ENCODE results near the gene CCDC8. TPM values are rescaled to one million over a fixed set of nuclear protein-coding genes. Genes with fewer than 3 reads are reported as not detected.

The CCDC8 gene
- total RNA-seq, 2 experiments from 2014 or later: not detected

DNA sequence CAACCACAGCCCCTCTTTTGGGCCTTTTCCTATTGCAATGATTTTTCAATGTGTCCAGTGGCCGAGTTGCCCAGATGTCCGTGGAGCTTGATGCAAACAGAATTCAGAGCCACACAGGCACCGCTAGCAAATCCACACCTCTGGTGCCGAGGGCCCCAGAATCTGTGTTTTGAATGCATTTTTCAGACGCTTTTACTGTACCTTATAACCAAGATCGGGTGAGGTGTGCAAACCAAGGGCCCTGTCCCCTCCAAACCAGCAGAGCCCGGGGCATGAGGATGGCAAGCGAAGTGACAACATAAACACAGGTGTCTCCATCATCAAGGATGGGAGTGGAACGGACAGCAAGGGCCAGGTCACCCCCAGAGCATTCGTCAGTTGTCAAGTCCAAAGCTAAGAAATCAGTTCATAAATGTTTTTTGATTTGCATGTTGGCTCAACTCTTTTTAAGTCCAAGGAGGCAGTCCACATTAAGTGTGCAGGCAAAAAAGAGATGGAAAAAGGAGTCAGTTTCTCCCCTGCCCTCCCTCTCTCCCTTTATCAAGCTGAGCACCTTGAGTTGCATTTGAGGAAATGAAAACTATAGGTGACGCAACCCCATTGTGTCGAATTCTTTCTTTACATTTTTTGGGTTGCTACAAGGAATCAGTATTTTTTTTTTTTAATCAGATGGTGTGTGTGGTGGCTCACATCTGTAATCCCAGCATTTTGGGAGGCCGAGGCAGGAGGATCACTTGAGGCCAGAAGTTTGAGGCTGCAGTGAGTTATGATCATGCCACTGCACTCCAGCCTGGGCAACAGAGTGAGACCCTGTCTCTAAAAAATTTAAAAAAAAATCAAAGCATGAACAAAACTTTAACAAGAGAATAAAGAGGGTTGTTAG is 2.9 kb downstream of the CCDC8 start:
- no peak for TF ChIP-seq CTCF (IDR thresholded peaks at IDR 0.05)
- ChIA-PET CTCF (no interaction called here), POLR2A (no interaction called here)
- Histone ChIP-seq H3K4me1 (ENCODE audit: insufficient read depth, low read length) (no peaks in the 10 kb centered on the region), H3K36me3 (ENCODE audit: insufficient read depth, low read length) (no peaks in the 10 kb centered on the region), H3K4me3 (ENCODE audit: low read length) (no peak overlapping the region), H3K27ac (ENCODE audit: low read depth in 1 of 2, low read length in 2 of 2) (no peak overlapping the region), H3K27me3 (ENCODE audit: control insufficient read depth in 1 of 2, insufficient read depth in 2 of 2, low read length in 2 of 2) (peaks cover 66 to 77% of the 10 kb centered on the region in 2 experiments), H3K9me3 (ENCODE audit: control insufficient read depth in 1 of 2, insufficient read depth in 1 of 2, low read length in 2 of 2) (peaks cover 0 to 39% of the 10 kb centered on the region in 2 experiments)
- Mint-ChIP-seq H3K9me3 (no peaks in the 10 kb centered on the region), H3K4me3 (no peak overlapping the region), H3K4me1 (ENCODE audit: low read depth) (peaks cover 9% of the 10 kb centered on the region), H3K27ac (no peak overlapping the region), H3K36me3 (ENCODE audit: low read depth) (no peaks in the 10 kb centered on the region), H3K27me3 (peaks cover 83% of the 10 kb centered on the region)
- no peak for ATAC-seq (ENCODE audit: poor library complexity)
- intact Hi-C loops (cut with DNase I, micrococcal nuclease): no loop called here
- no peak for DNase-seq

GRCh38 chr19:46409191-46409590 is 4.2 kb downstream of the CCDC8 start:
- no peak for ATAC-seq (ENCODE audit: poor library complexity)
- Mint-ChIP-seq H3K4me3 (no peak overlapping the region), H3K4me1 (ENCODE audit: low read depth) (peaks cover 16% of the 10 kb centered on the region), H3K27me3 (peaks cover 84% of the 10 kb centered on the region), H3K27ac (no peak overlapping the region), H3K36me3 (ENCODE audit: low read depth) (no peaks in the 10 kb centered on the region), H3K9me3 (no peaks in the 10 kb centered on the region)
- ChIA-PET POLR2A (no interaction called here), CTCF (no interaction called here)
- DNase-seq: no peak
- H3K27ac ChIP-seq (ENCODE audit: low read depth in 1 of 2, low read length in 2 of 2): no peak overlapping the region
- no peak for TF ChIP-seq CTCF (IDR thresholded peaks at IDR 0.05)
- H3K4me3 ChIP-seq (ENCODE audit: low read length): no peak overlapping the region
- peaks cover 68 to 79% of the 10 kb centered on the region in 2 experiments for H3K27me3 ChIP-seq (ENCODE audit: control insufficient read depth in 1 of 2, insufficient read depth in 2 of 2, low read length in 2 of 2)
- intact Hi-C loops (cut with DNase I, micrococcal nuclease): no loop called here
- H3K36me3 ChIP-seq (ENCODE audit: insufficient read depth, low read length): no peaks in the 10 kb centered on the region
- H3K9me3 ChIP-seq (ENCODE audit: control insufficient read depth in 1 of 2, insufficient read depth in 1 of 2, low read length in 2 of 2): peaks cover 0 to 39% of the 10 kb centered on the region in 2 experiments
- H3K4me1 ChIP-seq (ENCODE audit: insufficient read depth, low read length): peaks cover 9% of the 10 kb centered on the region

DNA sequence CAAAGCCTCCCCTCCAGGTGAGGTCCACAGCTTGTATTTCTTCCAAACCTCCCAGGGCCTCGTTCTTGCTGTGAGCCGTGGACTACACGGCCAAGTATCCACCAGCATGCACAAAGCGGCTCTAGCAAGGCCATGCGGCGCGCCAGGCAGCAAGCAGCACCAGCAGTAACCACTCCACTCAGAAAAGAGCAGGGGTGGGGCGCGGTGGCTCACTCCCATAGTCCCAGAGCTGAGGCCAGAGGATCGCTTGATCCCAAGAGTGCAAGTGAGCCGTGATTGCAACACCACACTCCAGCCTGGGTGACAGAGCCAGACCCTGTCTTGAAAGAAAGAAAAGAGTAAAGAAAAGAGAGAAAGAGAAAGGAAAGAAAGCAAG is 4.7 kb downstream of the CCDC8 start:
- ATAC-seq (ENCODE audit: poor library complexity) (no peak), DNase-seq (no peak)
- H3K27ac Mint-ChIP-seq: no peak overlapping the region
- H3K36me3 Mint-ChIP-seq (ENCODE audit: low read depth): no peaks in the 10 kb centered on the region
- no peaks in the 10 kb centered on the region for H3K9me3 Mint-ChIP-seq
- H3K27me3 Mint-ChIP-seq: peaks cover 84% of the 10 kb centered on the region
- peaks cover 0 to 38% of the 10 kb centered on the region in 2 experiments for H3K9me3 ChIP-seq (ENCODE audit: control insufficient read depth in 1 of 2, insufficient read depth in 1 of 2, low read length in 2 of 2)
- no peak overlapping the region for H3K4me3 ChIP-seq (ENCODE audit: low read length)
- peaks cover 68 to 79% of the 10 kb centered on the region in 2 experiments for H3K27me3 ChIP-seq (ENCODE audit: control insufficient read depth in 1 of 2, insufficient read depth in 2 of 2, low read length in 2 of 2)
- peaks cover 14% of the 10 kb centered on the region for H3K4me1 ChIP-seq (ENCODE audit: insufficient read depth, low read length)
- H3K36me3 ChIP-seq (ENCODE audit: insufficient read depth, low read length): no peaks in the 10 kb centered on the region
- H3K27ac ChIP-seq (ENCODE audit: low read depth in 1 of 2, low read length in 2 of 2): no peak overlapping the region
- peaks cover 21% of the 10 kb centered on the region for H3K4me1 Mint-ChIP-seq (ENCODE audit: low read depth)
- no peak for TF ChIP-seq CTCF (IDR thresholded peaks at IDR 0.05)
- POLR2A ChIA-PET: no interaction called here
- intact Hi-C loops (cut with DNase I, micrococcal nuclease): no loop called here
- CTCF ChIA-PET: no interaction called here
- H3K4me3 Mint-ChIP-seq: no peak overlapping the region
